NCI-H226 (cell line): ENCODE data around the gene RCN1.
"Not testable (repeated sequence)": the region's sequence is repeated elsewhere in the genome, so short reads cannot be mapped to it uniquely, and the experiment has no call there.

Experiments used
- DNase-seq: peaks from one replicate; pipeline ENCODE4 v3.0.0-alpha.2; 2015

RCN1 gene

GRCh38 chr11:32090545-32091370 lies at the start of gene RCN1:
Gene RCN1, plus strand, starts transcription at chr11:32091074. Its CDS starts 123 bp downstream, at chr11:32091197.
- DNase-seq: peak; percentile 57

- DNase-seq: no peak
These were observed 47.1 kb upstream of the RCN1 start for GRCh38 chr11:32043737-32044136.

GRCh38 chr11:32044158-32044863 lies 46.6 kb upstream of the RCN1 start:
- no peak for DNase-seq

GRCh38 chr11:32045456-32045855 lies 45.4 kb upstream of the RCN1 start:
- no peak for DNase-seq

GRCh38 chr11:32050264-32050663 lies 40.6 kb upstream of the RCN1 start:
- DNase-seq: no peak

- DNase-seq: peak; percentile 23
These were observed 38.7 kb upstream of the RCN1 start for GRCh38 chr11:32052215-32052614.

GRCh38 chr11:32053151-32053888 lies 37.6 kb upstream of the RCN1 start:
- DNase-seq: no peak

- no peak for DNase-seq
These were observed 35.0 kb upstream of the RCN1 start for GRCh38 chr11:32055861-32056260.

GRCh38 chr11:32056438-32056837 lies 34.4 kb upstream of the RCN1 start:
- peak; percentile 86 for DNase-seq

- no peak for DNase-seq
These were observed 31.0 kb upstream of the RCN1 start for GRCh38 chr11:32059686-32060462.

- DNase-seq: no peak
These were observed 28.3 kb upstream of the RCN1 start for GRCh38 chr11:32062540-32062939.

GRCh38 chr11:32063031-32063430 lies 27.8 kb upstream of the RCN1 start:
- DNase-seq: not testable (repeated sequence)

- DNase-seq: no peak
These were observed 24.8 kb upstream of the RCN1 start for GRCh38 chr11:32065865-32066629.

- peak; percentile 33 for DNase-seq
These were observed 22.6 kb upstream of the RCN1 start for GRCh38 chr11:32068134-32068870.

- DNase-seq: no peak
These were observed 21.4 kb upstream of the RCN1 start for GRCh38 chr11:32069361-32070058.

- no peak for DNase-seq
These were observed 20.2 kb upstream of the RCN1 start for GRCh38 chr11:32070692-32071091.

- DNase-seq: peak; percentile 63
These were observed 19.1 kb upstream of the RCN1 start for GRCh38 chr11:32071811-32072210.

- no peak for DNase-seq
These were observed 17.8 kb upstream of the RCN1 start for GRCh38 chr11:32072872-32073643.

- no peak for DNase-seq
These were observed 17.2 kb upstream of the RCN1 start for GRCh38 chr11:32073644-32074026.

GRCh38 chr11:32079553-32079952 lies 11.3 kb upstream of the RCN1 start:
- DNase-seq: no peak
